Activated CD8-positive, alpha-beta T cell treated with anti-CD3 and anti-CD28 coated beads for 36 hours (primary cell): ENCODE data around the gene CXCL5. TPM values are rescaled to one million over a fixed set of nuclear protein-coding genes. Genes with fewer than 3 reads are reported as not detected.

Experiments
- ATAC-seq: fragments of 200-7000 bp; cut with Tn5 transposase; one replicate; pipeline ENCODE4 v1.10.0; 2021; ENCODE audit warnings: mild to moderate bottlenecking, moderate library complexity
- CTCF ChIA-PET: fragments of 350-600 bp; sonication (Branson Sonifier 250); formaldehyde crosslinking; loops from one replicate; lab custom pipeline; 2021; ENCODE audit warnings: antibody characterized with exemption; lab: Charles Lee
- POLR2A ChIA-PET: fragments of 350-600 bp; sonication (Branson Sonifier 250); formaldehyde crosslinking; loops from one replicate; lab custom pipeline; 2021; ENCODE audit warnings: antibody characterized with exemption; lab: Charles Lee
- DNase-seq: peaks from one replicate; pipeline ENCODE4 v3.0.0-alpha.2; 2020
- H3K27ac Mint-ChIP-seq: one replicate; pipeline ENCODE4 v1.8.0; 2021; ENCODE audit warnings: mild to moderate bottlenecking, mixed read lengths
- H3K27me3 Mint-ChIP-seq: one replicate; pipeline ENCODE4 v1.8.0; 2021; ENCODE audit warnings: mixed read lengths
- H3K36me3 Mint-ChIP-seq: one replicate; pipeline ENCODE4 v1.8.0; 2021; ENCODE audit warnings: low read depth, mixed read lengths
- H3K4me1 Mint-ChIP-seq: one replicate; pipeline ENCODE4 v1.8.0; 2021; ENCODE audit warnings: low read depth, mixed read lengths
- H3K4me3 Mint-ChIP-seq: one replicate; pipeline ENCODE4 v1.8.0; 2021; ENCODE audit warnings: mild to moderate bottlenecking, moderate library complexity, mixed read lengths
- H3K9me3 Mint-ChIP-seq: one replicate; pipeline ENCODE4 v1.8.0; 2021; ENCODE audit warnings: mixed read lengths
- intact Hi-C: fragments of 100-400 bp; cut with micrococcal nuclease; formaldehyde crosslinking; loops from one replicate; pipeline ENCODE4 v1.10.0; 2022
- total RNA-seq, 2 experiments: library from RNA; stranded (reverse); gene quantifications; one replicate each; pipeline ENCODE4 v1.2.3, GENCODE V29; 2021
- TF ChIP-seq, protein P1 (sequence below): fragments of 200-600 bp; IDR thresholded peaks from one replicate; pipeline ENCODE4 v1.8.0; 2022; ENCODE audit warnings: antibody characterized with exemption, mild to moderate bottlenecking

CXCL5 gene
- total RNA-seq, 2 experiments from 2014 or later, result not detected

DNA sequence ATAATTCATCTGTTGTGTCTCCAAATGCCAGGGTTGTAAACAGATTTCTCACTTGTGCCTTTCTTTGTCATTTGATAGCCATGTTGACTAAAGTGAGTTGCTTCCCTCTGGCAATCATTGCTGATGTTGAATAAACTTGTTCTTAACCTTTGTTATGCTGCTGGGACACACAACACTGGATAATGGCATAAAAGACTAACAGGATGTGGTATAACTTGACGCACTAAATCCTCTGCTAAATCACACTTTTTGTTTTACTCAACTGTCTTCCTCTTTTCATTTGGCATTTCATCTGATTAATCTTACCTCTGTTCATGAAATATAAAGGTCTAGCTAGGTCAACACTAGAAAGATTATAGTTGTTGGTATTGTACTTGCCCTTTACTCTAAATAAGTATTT lies 17.6 kb upstream of the CXCL5 start:
- Mint-ChIP-seq H3K27ac (no peak overlapping the region), H3K4me3 (no peak overlapping the region), H3K9me3 (no peaks in the 10 kb centered on the region), H3K36me3 (no peaks in the 10 kb centered on the region), H3K4me1 (peaks cover 15% of the 10 kb centered on the region), H3K27me3 (no peaks in the 10 kb centered on the region)
- DNase-seq (no peak), ATAC-seq (peak; percentile 75)
- CTCF ChIA-PET, result interaction anchor here (0.7 to 1.9 kb wide), 3 partner anchors 23 to 421 kb away, joined by 3 to 5 read pairs (median 3); partner anchors contain the start of genes CXCL2 and CXCL3
- TF ChIP-seq, protein P1, sequence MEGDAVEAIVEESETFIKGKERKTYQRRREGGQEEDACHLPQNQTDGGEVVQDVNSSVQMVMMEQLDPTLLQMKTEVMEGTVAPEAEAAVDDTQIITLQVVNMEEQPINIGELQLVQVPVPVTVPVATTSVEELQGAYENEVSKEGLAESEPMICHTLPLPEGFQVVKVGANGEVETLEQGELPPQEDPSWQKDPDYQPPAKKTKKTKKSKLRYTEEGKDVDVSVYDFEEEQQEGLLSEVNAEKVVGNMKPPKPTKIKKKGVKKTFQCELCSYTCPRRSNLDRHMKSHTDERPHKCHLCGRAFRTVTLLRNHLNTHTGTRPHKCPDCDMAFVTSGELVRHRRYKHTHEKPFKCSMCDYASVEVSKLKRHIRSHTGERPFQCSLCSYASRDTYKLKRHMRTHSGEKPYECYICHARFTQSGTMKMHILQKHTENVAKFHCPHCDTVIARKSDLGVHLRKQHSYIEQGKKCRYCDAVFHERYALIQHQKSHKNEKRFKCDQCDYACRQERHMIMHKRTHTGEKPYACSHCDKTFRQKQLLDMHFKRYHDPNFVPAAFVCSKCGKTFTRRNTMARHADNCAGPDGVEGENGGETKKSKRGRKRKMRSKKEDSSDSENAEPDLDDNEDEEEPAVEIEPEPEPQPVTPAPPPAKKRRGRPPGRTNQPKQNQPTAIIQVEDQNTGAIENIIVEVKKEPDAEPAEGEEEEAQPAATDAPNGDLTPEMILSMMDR, result no peak
- POLR2A ChIA-PET, result no interaction called here
- intact Hi-C loops, result no loop called here

- Mint-ChIP-seq H3K27ac (peak overlapping the region; percentile 13), H3K4me1 (peaks cover 15% of the 10 kb centered on the region), H3K4me3 (no peak overlapping the region), H3K9me3 (no peaks in the 10 kb centered on the region), H3K36me3 (no peaks in the 10 kb centered on the region), H3K27me3 (no peaks in the 10 kb centered on the region)
- TF ChIP-seq, protein P1, result no peak
- DNase-seq, result no peak
- no peak for ATAC-seq
- ChIA-PET POLR2A (no interaction called here), CTCF (interaction anchor here (1.9 kb wide), 1 partner anchor 84 kb away, joined by 5 read pairs; the partner anchor contains the start of gene CXCL2)
- intact Hi-C loops, result no loop called here
Measured at GRCh38 chr4:74015126-74015780, 16.8 kb upstream of the CXCL5 start.

DNA sequence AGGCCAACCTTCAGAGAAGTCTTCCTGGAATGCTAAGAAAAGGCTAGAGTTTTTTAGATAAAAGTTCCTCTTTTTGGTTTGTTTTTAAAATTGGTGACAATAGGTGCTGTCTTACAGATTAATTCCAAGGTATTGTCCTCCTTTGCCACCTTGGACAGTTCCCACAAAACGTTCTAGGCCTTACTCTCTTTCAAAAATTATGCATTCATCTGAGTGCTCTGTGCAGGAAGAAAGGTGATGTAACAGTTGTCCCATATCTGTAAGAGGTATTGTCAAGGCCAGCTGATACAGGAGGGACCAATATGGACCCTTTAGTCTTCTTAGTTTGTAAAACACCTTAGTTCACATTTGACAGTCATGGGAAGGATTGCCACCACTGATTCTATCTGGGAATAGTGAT lies 15.9 kb upstream of the CXCL5 start:
- DNase-seq (no peak), ATAC-seq (no peak)
- TF ChIP-seq, protein P1, result no peak
- H3K9me3 Mint-ChIP-seq, result no peaks in the 10 kb centered on the region
- H3K36me3 Mint-ChIP-seq, result no peaks in the 10 kb centered on the region
- POLR2A ChIA-PET, result no interaction called here
- H3K27me3 Mint-ChIP-seq, result no peaks in the 10 kb centered on the region
- intact Hi-C loops, result no loop called here
- no peak overlapping the region for H3K27ac Mint-ChIP-seq
- CTCF ChIA-PET, result no interaction called here
- peaks cover 15% of the 10 kb centered on the region for H3K4me1 Mint-ChIP-seq
- H3K4me3 Mint-ChIP-seq, result no peak overlapping the region

DNA sequence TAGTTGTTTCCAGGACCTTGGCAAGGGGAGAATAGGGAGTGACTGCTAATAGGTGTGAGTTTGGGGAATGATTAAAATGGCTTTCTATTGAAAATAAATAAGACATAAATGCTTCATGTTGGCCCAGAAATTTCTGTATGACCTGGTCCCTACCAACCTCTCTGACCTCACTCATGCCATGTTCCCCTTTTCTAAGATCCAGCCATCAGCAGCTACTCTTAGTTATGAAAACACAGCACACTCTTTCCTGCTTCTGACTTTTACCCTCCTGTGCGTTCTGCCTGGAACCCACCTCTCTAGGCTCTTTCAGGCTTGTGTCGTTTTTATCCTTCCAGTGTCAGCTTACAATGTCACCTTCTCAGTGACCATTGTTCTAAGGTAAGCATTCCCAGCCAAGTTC lies 14.8 kb upstream of the CXCL5 start:
- H3K9me3 Mint-ChIP-seq, result no peaks in the 10 kb centered on the region
- H3K36me3 Mint-ChIP-seq, result no peaks in the 10 kb centered on the region
- DNase-seq (no peak), ATAC-seq (no peak)
- no peaks in the 10 kb centered on the region for H3K27me3 Mint-ChIP-seq
- no peak overlapping the region for H3K4me3 Mint-ChIP-seq
- ChIA-PET CTCF (no interaction called here), POLR2A (no interaction called here)
- intact Hi-C loops, result no loop called here
- peaks cover 11% of the 10 kb centered on the region for H3K4me1 Mint-ChIP-seq
- TF ChIP-seq, protein P1, result no peak
- no peak overlapping the region for H3K27ac Mint-ChIP-seq

GRCh38 chr4:74012130-74012529 lies 13.7 kb upstream of the CXCL5 start:
- TF ChIP-seq, protein P1, result no peak
- DNase-seq, result no peak
- Mint-ChIP-seq H3K27ac (no peak overlapping the region), H3K36me3 (no peaks in the 10 kb centered on the region), H3K4me3 (no peak overlapping the region), H3K27me3 (no peaks in the 10 kb centered on the region), H3K4me1 (peaks cover 10% of the 10 kb centered on the region), H3K9me3 (no peaks in the 10 kb centered on the region)
- intact Hi-C loops, result no loop called here
- ChIA-PET CTCF (no interaction called here), POLR2A (no interaction called here)
- no peak for ATAC-seq
